ENCODE data around the gene SCN1B.
"Not testable (repeated sequence)": the region's sequence is repeated elsewhere in the genome, so short reads cannot be mapped to it uniquely, and the experiment has no call there.

The SCN1B gene

DNA sequence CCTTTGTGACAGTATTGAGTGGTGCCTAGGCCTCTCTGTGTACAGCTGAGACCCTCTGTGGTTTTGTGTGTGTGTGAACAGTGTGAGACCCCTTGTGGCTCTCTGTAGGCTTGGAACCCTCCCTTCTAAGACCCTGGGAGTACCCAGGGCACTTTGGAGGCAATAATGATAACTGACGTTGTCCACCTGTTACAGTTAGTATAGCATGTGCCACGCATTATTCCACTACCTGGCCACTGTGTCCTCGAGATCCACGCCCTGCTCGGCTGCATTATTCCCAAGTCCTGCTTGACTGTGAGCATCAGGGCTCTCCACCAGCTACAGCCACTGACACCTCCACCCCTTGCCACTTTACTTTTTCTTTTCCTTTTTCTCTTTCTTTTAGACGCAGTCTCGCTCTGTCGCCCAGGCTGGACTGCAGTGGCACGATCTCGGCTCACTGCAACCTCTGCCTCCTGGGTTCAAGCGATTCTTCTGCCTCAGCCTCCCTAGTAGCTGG, 28.2 kb upstream of the SCN1B start:
- DNase-seq = no peak

DNA sequence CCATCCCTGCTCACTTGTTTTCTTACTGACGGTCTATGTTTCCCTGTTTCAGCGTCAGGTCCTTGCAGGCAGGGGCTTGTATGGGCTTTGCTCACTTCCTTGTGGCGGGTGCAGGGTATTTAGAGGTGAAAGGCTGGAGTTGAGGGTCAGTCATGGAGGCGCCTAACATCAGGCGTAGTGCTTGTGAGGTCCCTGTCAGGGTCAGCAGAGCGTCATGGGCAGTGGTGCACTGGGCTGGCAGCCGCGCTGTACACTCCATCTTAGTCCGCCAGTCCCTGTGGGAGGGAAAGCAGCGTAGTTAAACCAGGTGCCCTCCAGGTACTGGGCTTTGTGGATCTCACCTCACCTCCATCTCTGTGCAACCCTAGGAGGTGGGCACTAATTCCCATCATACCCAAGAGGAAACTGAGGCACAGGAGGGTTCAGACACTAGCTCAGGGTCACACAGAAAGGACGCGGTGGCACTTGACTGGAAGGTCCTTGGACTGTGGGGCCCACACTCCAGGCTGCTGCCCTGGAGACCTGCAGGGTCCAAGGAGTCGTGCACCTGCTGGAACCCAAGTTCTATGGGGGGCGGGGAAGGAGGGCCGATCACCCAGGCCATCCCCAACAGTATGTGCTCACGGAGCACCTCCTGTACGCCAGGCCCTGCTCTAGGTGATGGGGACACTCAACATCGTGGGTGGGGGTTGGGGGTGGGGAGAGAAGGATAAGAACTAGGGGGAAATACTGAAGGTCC, 25.6 kb upstream of the SCN1B start:
- no peak for DNase-seq

DNA sequence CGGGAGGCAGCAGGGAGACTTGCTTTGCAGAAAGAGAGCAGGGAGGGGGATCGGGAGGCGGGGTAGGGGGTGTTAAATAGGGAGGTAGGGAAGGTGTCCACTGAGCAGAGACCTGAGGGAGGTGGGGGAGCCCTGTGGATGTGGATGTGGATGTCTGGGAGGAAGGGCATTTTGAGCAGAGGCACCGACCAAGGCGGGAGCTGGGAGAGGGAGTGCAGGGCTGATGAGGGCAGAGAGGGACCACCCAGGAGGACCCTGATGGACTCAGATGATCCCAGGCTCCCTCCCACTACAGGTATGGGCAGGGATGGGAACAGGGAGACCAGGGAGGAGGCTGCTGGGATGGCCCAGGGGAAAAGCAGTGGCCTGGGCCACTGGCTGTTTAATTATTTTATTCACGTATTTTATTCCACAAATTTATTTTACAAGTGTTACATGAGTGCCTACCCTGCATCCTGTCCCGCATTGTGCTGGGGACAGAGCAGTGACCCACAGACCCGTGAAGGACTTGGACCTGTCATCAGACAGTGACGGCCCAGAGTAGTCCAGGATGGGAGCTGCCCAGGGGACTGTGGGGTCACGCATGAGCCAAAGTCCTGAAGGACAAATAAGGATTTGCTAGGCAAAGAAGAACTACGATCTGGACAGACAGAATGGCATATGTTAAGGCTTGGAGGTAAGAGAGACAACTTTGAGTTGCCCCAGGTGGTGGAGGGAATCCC, 24.9 kb upstream of the SCN1B start:
- DNase-seq = no peak

DNA sequence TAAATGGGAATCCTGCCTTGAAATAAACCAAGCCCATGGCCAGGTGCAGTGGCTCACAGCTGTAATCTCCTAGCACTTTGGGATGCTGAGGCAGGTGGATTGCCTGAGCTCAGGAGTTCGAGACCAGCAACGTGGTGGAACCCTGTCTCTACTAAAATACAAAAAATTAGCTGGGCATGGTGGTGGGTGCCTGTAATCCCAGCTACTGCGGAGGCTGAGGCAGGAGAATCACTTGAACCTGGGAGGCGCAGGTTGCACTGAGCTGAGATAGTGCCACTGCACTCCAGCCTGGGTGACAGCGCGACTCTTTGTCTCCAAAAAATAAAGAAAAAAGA, 24.3 kb upstream of the SCN1B start:
- not testable (repeated sequence) for DNase-seq

DNA sequence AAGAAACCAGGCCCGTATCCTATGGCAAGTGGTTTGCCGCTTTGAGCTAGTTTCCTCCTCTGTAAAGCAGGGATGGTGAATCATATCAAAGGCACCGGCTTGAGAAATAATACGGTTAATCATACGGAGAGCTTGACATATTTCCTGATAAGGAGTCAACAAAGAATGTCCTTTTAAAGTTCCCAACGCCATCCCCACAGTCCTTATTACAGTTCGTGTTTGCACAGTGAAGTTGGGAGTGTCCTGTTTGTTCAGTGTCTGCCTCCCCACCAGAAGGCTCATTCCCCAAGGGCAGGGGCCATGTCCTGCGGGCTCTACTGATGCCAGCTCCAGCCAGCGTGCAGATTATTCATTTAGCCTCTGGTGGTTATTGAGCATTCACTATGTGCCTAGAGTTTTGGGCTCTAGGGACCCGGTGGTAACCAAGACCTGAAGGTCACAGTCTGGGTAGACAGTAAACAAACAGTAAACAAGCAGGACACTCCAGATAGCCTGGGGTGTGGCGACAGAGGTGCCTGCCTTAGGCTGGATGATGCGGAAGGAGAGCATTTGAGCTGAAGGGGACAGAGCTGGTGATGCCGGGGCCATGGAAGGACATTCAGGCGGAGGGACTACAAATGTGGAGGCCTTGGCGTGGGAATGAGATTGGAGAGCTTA, 23.8 kb upstream of the SCN1B start:
- no peak for DNase-seq

DNA sequence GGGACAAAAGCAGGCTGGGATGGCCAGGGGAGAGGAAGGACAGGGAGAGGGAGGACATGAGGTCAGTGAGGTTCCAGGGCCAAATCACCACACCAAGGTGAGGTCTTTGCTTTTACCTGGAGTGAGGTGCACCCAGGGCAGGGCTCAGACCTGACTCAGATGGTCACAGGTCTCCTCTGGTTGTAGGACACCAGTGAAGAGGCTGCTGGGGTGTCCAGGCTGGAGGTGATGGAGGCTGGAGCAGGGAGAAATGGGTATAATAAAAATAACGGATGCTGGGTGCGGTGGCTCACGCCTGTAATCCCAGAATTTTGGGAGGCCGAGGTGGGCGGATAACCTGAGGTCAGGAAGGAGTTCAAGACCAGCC, 23.3 kb upstream of the SCN1B start:
- no peak for DNase-seq

DNA sequence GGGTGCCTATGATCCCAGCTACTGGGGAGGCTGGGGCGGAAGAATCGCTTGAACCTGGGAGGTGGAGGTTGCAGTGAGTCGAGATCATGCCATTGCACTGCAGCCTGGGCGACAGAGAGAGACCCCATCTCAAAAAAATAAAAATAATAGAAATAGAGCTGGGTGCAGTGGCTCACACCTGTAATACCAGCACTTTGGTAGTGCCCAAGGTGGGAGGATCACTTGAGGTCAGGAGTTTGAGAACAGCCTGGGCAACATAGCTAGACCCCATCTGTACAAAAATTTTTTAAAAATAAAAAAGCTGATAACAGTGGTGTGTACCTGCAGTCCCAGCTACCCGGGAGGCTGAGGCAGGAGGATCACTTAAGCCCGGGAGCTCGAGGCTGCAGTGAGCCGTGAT, 22.8 kb upstream of the SCN1B start:
- DNase-seq = not testable (repeated sequence)

DNA sequence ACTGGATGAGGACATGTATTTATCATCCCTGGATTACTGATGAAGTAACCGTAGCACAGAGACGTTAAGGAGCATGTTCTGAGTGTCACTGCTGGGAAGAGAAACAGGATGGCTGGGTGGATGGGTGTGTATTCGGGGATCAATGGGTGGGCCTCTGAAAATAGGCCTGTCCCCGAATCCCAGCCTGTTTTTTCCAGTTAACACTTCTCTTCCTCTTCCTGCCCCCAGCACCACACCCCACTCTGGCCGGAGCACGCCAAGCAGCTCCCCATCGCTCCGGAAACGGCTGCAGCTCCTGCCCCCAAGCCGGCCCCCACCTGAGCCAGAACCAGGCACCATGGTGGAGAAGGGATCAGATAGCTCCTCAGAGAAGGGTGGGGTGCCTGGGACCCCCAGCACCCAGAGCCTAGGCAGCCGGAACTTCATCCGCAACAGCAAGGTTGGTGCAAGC, 21.4 kb upstream of the SCN1B start:
- DNase-seq = no peak

DNA sequence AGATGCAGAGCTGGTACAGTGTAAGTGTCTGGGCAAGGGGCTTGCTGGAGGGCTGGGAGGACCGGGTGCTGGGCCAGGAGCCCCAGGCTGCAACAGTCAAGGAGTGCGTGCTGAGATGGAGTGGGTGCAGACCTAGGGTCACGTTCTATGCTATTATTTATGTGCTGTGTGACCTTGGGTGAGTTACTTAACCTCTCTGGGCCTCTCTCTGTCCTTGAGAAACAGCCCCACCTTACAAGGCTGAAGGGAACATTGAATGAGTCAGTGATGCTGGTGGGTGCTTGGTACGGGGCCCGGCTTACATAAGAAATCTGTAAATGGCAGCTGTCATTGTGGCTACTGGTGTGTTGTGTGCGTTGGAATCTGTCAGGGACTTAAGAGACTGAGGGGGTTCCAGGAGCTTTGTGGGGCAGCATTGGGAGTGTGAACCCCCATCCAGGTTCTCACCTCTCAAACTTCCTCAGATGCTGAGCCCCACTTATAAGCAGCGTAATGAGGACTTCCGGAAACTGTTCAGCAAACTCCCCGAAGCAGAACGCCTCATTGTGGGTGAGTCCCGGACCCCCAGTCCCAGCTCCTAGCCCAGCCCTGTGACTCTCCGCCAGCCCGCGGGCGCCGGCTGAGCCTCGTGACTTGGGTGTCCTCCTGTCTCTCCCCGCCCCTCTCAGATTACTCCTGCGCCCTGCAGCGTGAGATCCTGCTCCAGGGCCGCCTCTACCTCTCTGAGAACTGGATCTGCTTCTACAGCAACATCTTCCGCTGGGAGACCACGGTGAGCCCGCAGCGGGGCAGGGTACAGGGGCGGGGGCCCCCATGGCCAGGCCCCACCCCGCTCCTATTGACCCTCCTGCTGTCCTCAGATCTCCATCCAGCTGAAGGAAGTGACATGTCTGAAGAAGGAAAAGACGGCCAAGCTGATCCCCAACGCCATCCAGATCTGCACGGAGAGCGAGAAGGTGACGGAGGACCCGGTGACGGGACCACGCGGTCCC, 20.6 kb upstream of the SCN1B start:
- DNase-seq = no peak

DNA sequence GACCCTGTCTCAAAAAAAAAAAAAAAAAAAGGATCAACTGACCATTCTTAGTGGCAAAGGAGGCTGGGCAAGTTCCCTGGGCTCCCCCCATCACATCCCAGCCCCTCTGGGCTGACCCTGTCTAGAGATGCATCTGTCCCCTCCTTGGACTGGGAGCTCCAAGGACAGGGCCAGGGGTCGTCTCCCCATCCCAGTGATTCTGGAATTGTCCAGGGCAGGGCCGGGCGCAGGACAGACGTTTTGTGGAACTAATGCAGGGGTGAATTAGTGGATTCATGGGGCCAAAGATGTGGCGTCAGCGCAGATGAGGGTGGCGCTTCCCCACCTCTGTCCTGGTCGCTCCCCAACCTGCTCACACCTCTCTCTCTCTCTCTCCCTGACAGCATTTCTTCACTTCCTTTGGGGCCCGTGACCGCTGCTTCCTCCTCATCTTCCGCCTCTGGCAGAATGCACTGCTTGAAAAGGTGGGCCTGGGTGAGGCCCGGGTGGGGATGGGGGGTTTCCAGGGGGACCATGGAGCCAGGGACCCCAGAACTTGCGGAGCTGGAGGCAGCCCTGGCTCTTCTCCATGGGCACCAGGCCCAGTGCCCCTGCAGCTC, 19.1 kb upstream of the SCN1B start:
- DNase-seq = no peak

DNA sequence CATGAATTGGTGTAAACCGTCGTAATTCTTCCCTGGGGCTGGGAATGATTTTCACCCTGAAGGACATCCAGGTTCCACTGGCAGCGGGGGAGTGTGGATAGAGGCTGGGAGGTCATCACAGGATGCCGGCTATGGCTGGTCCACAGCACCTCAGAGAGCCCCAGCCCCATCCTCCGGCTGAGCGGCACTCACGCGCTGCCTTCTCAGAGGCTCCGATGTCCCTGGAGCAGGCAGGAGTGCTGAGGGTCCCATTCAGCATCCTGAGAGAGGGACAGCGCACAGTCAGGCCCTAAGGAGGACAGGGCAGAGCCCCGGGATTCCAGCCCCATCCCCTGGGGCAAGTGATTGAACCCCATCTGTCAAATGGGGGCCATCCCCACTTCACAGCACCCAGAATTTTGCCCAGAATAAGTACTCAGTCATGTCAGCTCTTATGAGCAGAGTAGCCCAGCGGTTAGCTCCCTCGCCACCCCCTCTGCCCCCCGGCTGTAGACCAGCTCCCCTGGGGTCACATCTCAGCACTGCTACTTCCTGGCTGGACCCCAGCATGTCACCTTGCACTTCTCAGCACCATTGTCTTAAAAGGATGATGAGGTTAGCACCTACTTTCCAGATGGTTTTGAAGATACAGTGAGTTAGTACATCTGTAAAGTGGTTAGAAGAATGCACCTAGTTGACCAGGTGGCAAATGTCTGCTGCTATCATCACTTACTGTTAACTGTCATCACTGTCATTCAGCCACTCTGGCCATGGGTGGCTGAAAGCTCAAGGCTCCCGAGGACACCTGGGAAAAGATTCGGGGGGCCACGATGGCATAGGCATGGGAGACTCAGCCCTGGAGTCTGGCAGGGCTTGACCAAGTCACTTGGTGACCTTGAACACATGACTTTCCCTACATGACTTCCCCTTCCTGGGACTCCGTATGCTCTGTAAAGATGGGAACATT, 18.3 kb upstream of the SCN1B start:
- no peak for DNase-seq

DNA sequence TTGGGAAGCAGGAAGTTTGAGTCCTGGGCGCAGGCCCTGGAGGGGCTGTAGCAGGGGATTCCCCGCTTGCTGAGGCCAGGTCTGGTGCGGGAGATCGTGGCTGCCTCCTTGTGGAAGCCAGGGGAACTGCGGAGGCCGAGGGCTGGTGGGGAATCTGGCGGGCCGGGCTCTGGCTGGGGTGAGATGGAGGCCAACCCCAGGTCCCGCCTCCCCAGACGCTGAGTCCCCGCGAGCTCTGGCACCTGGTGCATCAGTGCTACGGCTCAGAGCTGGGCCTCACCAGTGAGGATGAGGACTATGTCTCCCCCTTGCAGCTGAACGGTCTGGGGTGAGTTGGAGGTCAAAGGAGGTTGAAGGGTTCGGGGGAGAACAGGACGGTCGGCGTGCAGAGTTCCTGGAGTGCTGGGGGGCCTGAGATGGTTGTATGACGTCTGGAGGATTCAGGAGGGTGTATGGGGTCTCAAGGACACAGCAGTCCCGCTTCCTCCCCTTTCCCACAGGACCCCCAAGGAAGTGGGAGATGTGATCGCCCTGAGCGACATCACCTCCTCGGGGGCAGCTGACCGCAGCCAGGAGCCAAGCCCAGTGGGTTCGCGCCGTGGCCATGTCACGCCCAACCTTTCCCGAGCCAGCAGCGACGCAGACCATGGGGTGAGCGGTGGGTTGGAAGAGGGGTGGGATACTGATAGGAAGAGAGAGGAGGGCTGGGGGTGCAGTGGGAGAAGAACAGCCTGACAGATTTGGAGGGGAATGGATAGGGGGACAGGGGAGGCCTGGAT, 17.0 kb upstream of the SCN1B start:
- DNase-seq = peak; percentile 77

DNA sequence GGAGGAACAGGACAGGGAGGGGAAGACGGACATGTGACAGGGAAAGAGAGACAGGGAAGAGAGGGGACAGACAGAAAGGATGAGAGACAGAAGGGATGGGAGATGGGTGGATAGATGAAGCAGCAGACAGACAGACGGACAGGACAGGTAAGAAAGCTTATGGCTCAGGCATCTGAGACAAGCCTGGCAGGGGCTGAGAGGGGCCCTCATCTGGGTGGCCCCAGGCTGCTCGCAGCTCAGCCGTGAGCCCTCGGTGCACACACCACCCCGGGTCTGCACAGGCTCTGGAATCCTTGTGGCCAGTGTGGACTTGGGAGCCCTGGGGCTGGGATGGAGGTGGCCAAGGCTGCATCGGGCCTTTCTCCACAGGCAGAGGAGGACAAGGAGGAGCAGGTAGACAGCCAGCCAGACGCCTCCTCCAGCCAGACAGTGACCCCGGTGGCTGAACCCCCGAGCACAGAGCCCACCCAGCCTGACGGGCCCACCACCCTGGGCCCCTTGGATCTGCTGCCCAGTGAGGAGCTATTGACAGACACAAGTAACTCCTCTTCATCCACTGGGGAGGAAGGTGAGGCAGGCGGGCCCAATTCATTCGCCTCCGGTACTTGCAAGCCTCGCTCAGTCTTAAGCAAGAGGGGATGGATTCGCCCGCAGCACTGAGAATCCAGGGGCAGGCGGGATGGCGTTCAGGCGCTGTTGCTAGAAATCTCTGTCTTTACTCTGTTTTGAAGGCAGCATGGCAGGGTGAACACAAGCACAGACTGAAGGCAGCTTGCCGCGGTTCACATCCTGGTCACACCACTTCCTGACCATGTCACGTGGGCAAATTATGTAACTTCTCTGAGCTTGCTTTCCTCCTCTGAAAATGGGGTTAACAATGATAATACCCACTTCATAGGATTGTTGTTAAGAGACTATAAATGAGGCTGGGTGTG, 16.2 kb upstream of the SCN1B start:
- no peak for DNase-seq

DNA sequence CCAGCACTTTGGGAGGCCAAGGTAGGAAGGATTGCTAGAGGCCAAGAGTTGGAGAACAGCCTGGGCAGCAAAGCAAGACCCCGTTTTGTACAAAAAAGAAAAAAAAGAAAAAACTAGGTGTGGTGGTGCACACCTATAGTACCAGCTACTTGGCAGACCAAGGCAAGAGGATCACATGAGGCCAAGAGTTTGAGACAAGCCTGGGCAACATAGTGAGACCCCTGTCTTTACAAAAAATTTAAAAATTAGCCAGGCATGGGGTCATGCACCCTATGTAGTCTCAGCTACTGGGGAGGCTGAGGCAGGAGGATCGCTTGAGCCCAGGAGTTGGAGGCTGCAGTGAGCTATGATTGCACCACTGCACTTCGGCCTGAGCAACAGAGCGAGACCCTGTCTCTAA, 15.5 kb upstream of the SCN1B start:
- not testable (repeated sequence) for DNase-seq

DNA sequence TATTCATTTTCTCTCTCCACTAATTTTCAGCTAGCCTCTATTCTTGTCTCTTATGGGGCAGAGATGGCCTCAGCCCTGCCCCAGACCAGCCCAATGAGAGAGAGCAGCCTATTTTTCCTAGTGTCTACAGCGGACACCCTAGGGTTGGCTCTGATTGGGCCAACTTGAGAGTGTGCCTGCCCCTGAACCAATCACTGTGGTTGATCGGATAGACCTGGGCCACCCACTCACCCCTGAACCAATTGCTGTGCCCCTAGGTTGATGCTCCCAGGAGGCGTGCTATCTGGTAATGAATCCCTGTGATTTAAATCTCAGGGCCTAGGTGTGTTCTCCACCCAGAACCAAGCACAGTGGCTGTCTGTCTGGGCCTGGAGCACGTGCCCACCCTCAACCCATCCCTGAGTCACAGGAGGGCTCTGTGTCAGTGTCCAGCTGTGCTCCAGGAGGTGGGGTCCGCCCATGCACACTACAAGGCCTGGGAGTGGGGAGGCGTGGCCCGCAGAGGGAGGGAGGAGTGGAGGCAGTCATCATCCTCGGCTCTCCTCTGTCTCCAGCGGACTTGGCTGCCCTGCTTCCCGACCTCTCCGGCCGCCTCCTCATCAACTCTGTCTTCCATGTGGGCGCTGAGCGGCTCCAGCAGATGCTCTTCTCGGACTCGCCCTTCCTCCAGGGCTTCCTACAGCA, 14.9 kb upstream of the SCN1B start:
- DNase-seq = no peak

DNA sequence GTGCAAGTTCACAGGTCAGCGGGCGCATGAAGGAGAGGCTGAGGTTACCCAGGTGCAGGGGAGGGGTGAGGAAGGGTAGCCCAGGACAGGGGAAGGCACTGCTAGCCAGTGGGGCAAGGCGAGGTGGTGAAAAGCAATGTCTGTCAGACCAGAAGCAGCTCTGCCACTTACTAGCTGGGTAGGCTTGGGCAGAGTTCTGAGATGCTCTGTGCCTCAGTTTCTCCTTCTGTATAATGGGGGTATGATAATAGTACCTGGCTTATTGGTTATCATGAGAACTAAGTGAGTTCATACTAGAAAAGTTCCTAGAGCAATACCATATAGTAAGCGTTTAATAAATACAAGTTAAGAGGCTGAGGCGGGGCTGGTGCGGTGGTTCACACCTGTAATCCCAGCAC, 14.3 kb upstream of the SCN1B start:
- DNase-seq = no peak

DNA sequence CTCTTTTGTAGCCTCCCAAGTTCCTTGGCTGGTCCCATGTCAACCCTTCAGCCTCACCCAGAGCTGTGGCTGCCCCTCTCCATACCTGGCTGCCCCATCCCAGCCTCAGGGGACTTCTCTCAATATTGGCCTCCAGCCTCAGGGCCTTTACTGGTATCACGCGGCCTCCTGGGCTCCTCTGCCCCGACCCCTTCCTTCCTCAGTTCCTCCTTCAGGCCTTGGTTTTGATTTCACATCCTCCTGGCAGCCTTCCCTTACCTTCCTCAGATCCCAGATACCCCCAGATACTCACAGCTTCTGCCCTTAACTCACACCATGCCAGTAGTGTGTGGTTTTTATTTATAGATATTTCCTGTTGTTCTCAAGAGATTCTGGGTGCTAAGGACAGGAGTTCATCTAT, 12.8 kb upstream of the SCN1B start:
- no peak for DNase-seq

DNA sequence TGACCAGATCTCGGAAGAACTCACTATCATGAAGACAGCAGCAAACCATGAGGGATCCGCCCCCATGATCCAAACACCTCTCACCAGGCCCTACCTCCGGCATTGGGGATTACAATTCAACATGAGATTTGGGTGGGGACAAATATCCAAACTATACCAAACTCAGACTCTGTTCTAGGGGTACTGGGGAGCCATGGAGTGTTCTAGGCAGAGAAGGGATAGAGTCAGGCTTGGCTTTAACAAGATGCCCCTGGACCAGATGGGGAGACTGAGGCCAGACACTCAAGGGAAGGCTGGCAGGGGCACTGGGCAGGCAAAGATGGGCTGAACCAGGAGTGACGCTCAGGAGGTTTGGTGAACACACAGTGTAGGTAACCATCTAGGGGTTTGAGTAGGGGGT, 11.9 kb upstream of the SCN1B start:
- DNase-seq = no peak

DNA sequence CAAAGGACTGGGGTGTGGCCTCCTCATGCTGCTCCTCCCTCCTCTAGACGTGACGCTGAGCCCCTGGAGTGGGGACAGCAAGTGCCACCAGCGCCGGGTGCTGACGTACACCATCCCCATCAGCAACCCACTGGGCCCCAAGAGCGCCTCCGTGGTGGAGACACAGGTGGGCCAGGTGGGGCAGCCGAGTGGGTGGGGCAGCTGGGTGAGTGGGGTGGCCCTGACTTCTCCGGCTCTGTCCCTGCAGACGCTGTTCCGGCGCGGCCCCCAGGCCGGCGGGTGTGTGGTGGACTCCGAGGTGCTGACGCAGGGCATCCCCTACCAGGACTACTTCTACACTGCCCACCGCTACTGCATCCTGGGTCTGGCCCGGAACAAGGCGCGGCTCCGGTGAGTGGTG, 11.1 kb upstream of the SCN1B start:
- DNase-seq = no peak

All from activated T-cell treated with anti-CD3 and anti-CD28 coated beads for 4 hours (primary cell).